H9 (cell line): ENCODE measurements around the gene LPP. TPM values are rescaled to one million over a fixed set of nuclear protein-coding genes. Genes with fewer than 3 reads are reported as not detected.

Experiments
- DNase-seq: peaks from one replicate; pipeline ENCODE4 v3.0.0-alpha.2; 2017
- H2AFZ ChIP-seq: one replicate; pipeline ENCODE4 v1.6.1; 2013; ENCODE audit warnings: mild to moderate bottlenecking, low read length, control low read depth, moderate library complexity
- H2AK5ac ChIP-seq: 2 replicates; pipeline ENCODE4 v1.6.1; 2013; ENCODE audit warnings: low read length, control low read depth, mixed read lengths; ENCODE audit not compliant: insufficient read length
- H2BK120ac ChIP-seq: one replicate; pipeline ENCODE4 v1.6.1; 2013; ENCODE audit warnings: low read depth, mild to moderate bottlenecking, low read length, control low read depth, inconsistent platforms; ENCODE audit not compliant: poor library complexity, severe bottlenecking
- H2BK12ac ChIP-seq: 2 replicates; pipeline ENCODE4 v1.6.1; 2013; ENCODE audit warnings: low read length, control low read depth, mixed read lengths, low read depth; ENCODE audit not compliant: insufficient read length
- H2BK15ac ChIP-seq: 2 replicates; pipeline ENCODE4 v1.6.1; 2013; ENCODE audit warnings: low read depth, low read length, control low read depth
- H2BK20ac ChIP-seq: one replicate; pipeline ENCODE4 v1.6.1; 2013; ENCODE audit warnings: low read depth, mild to moderate bottlenecking, low read length, control low read depth, inconsistent platforms; ENCODE audit not compliant: poor library complexity, severe bottlenecking
- H2BK5ac ChIP-seq: 2 replicates; pipeline ENCODE4 v1.6.1; 2013; ENCODE audit warnings: low read length, control low read depth, mixed read lengths; ENCODE audit not compliant: insufficient read length
- H3K14ac ChIP-seq: 2 replicates; pipeline ENCODE4 v1.6.1; 2013; ENCODE audit warnings: low read length, control low read depth; ENCODE audit not compliant: insufficient read depth
- H3K18ac ChIP-seq: 2 replicates; pipeline ENCODE4 v1.6.1; 2013; ENCODE audit warnings: low read depth, mild to moderate bottlenecking, mixed read lengths, low read length, control low read depth; ENCODE audit not compliant: insufficient read length
- H3K23ac ChIP-seq: 2 replicates; pipeline ENCODE4 v1.6.1; 2013; ENCODE audit warnings: low read length, control low read depth, mixed read lengths, low read depth; ENCODE audit not compliant: insufficient read length
- H3K23me2 ChIP-seq: 2 replicates; pipeline ENCODE4 v1.6.1; 2013; ENCODE audit warnings: low read depth, mild to moderate bottlenecking, mixed read lengths, low read length, control low read depth; ENCODE audit not compliant: insufficient read length, poor library complexity, severe bottlenecking
- H3K27ac ChIP-seq: 2 replicates; pipeline ENCODE4 v1.5.1; 2013; ENCODE audit warnings: low read length, control low read depth, mixed read lengths, low read depth; ENCODE audit not compliant: insufficient read length
- H3K27me3 ChIP-seq: 2 replicates; pipeline ENCODE4 v1.6.1; 2013; ENCODE audit warnings: low read length, control low read depth, inconsistent platforms; ENCODE audit not compliant: insufficient read depth
- H3K4ac ChIP-seq: 2 replicates; pipeline ENCODE4 v1.6.1; 2013; ENCODE audit warnings: low read depth, mild to moderate bottlenecking, control low read depth, inconsistent platforms, low read length, moderate library complexity
- H3K4me1 ChIP-seq: 2 replicates; pipeline ENCODE4 v1.6.1; 2013; ENCODE audit warnings: low read length, control low read depth, inconsistent platforms; ENCODE audit not compliant: insufficient read depth
- H3K4me2 ChIP-seq: 2 replicates; pipeline ENCODE4 v1.6.1; 2013; ENCODE audit warnings: low read length, control low read depth, mixed read lengths; ENCODE audit not compliant: insufficient read length, insufficient read depth
- H3K56ac ChIP-seq: 2 replicates; pipeline ENCODE4 v1.6.1; 2013; ENCODE audit warnings: low read depth, mild to moderate bottlenecking, mixed read lengths, low read length, control low read depth; ENCODE audit not compliant: insufficient read length
- H3K79me1 ChIP-seq: 2 replicates; pipeline ENCODE4 v1.6.1; 2013; ENCODE audit warnings: low read depth, mild to moderate bottlenecking, moderate library complexity, low read length, control low read depth, inconsistent platforms; ENCODE audit not compliant: insufficient read depth, poor library complexity, severe bottlenecking
- H3K79me2 ChIP-seq: 2 replicates; pipeline ENCODE4 v1.6.1; 2013; ENCODE audit warnings: low read length, control low read depth, inconsistent platforms; ENCODE audit not compliant: insufficient read depth
- H3K9ac ChIP-seq: 2 replicates; pipeline ENCODE4 v1.6.1; 2013; ENCODE audit warnings: low read length, control low read depth, mixed read lengths; ENCODE audit not compliant: insufficient read length; ENCODE audit errors: extremely low read depth
- H3K9me3 ChIP-seq: one replicate; pipeline ENCODE4 v1.6.1; 2013; ENCODE audit warnings: low read depth, low read length, inconsistent platforms; ENCODE audit not compliant: control insufficient read depth
- H3T11ph ChIP-seq: one replicate; pipeline ENCODE4 v1.6.1; 2013; ENCODE audit warnings: mild to moderate bottlenecking, low read length, control low read depth, inconsistent platforms
- H4K20me1 ChIP-seq: one replicate; pipeline ENCODE4 v1.6.1; 2013; ENCODE audit not compliant: control insufficient read depth, insufficient read length, insufficient read depth
- H4K5ac ChIP-seq: 2 replicates; pipeline ENCODE4 v1.6.1; 2013; ENCODE audit warnings: low read depth, mild to moderate bottlenecking, mixed read lengths, low read length, control low read depth; ENCODE audit not compliant: insufficient read length
- H4K8ac ChIP-seq: replicated peaks from 2 replicates; pipeline ENCODE4 v1.6.1; 2013; ENCODE audit warnings: low read length, control low read depth, mixed read lengths, low read depth; ENCODE audit not compliant: insufficient read length
- H4K91ac ChIP-seq: 2 replicates; pipeline ENCODE4 v1.6.1; 2013; ENCODE audit warnings: low read depth, mild to moderate bottlenecking, moderate library complexity, mixed read lengths, low read length, control low read depth; ENCODE audit not compliant: insufficient read length
- H3K27ac Mint-ChIP-seq, 3 experiments: 2 replicates in 2 of 3; 3 replicates in 1 of 3; pipeline ENCODE4 v1.8.0; 2020 to 2021; ENCODE audit warnings: mixed read lengths in 3 of 3, mild to moderate bottlenecking in 1 of 3, moderate library complexity in 1 of 3
- H3K27me3 Mint-ChIP-seq: 2 replicates; pipeline ENCODE4 v1.8.0; 2021; ENCODE audit warnings: low read depth, mild to moderate bottlenecking, moderate library complexity, mixed read lengths
- H3K36me3 Mint-ChIP-seq, 3 experiments: 2 replicates in 2 of 3; 3 replicates in 1 of 3; pipeline ENCODE4 v1.8.0; 2020 to 2021; ENCODE audit warnings: low read depth in 3 of 3, mixed read lengths in 3 of 3; ENCODE audit not compliant: insufficient read depth in 1 of 3
- H3K4me1 Mint-ChIP-seq, 2 experiments: 2 replicates each; pipeline ENCODE4 v1.8.0; 2020; ENCODE audit warnings: mixed read lengths in 2 of 2
- H3K4me3 Mint-ChIP-seq, 2 experiments: 2 replicates in 1 of 2; 3 replicates in 1 of 2; pipeline ENCODE4 v1.8.0; 2020 to 2021; ENCODE audit warnings: mild to moderate bottlenecking in 2 of 2, mixed read lengths in 2 of 2, moderate library complexity in 1 of 2
- H3K9me3 Mint-ChIP-seq, 2 experiments: 2 replicates in 1 of 2; 3 replicates in 1 of 2; pipeline ENCODE4 v1.8.0; 2020; ENCODE audit warnings: mild to moderate bottlenecking in 2 of 2, mixed read lengths in 2 of 2, moderate library complexity in 1 of 2
- total RNA-seq: library from RNA; stranded (reverse); gene quantifications from 2 replicates; pipeline ENCODE4 v1.2.1, GENCODE V29; 2021
- TF ChIP-seq, protein P1 (sequence below): fragments of 200-600 bp; sonication (generic); conservative IDR thresholded peaks from 3 replicates; pipeline ENCODE4 v1.8.0; 2021; ENCODE audit warnings: antibody characterized with exemption, mild to moderate bottlenecking

LPP gene
- total RNA-seq, 1 experiment from 2014 or later, result 64.6 TPM

DNA sequence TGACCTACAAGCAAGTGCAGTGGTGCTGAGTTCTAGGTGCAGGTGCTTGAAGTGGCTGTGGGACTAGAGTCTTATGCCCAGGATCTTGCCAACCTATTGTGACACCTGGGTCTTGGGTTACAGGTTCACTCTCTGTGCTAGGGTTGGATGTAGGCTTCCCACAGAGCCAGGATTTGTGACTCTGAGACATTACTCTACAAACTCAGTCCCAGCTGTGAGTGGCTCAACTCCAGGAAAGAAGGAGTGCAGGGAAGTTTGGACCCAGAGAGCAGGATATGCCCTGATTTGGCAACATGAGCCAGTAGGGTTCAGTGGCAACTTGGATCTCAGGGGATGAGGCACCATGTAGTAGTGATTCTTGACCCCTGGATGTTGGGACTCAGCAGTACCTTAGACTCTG is 182.2 kb downstream of the LPP start:
- H3K27me3 Mint-ChIP-seq, result no peaks in the 10 kb centered on the region
- Histone ChIP-seq H2AK5ac (no peak overlapping the region), H4K91ac (no peak overlapping the region)

More for the DNA sequence above, 182.2 kb downstream of the LPP start:
- Histone ChIP-seq H3K9ac (no peak overlapping the region), H3K18ac (no peak overlapping the region), H3K79me2 (peaks cover 2% of the 10 kb centered on the region; the same call in 1 of the 2 replicates), H3T11ph (no peak overlapping the region), H3K27me3 (no peaks in the 10 kb centered on the region), H2BK5ac (no peak overlapping the region), H3K4me2 (no peak overlapping the region), H3K23ac (no peak overlapping the region), H3K79me1 (no peaks in the 10 kb centered on the region), H3K27ac (no peak overlapping the region), H4K8ac (no peak overlapping the region), H2AFZ (no peak overlapping the region), H4K20me1 (no peaks in the 10 kb centered on the region), H3K56ac (no peak overlapping the region), H3K4ac (no peak overlapping the region), H3K23me2 (no peaks in the 10 kb centered on the region), H2BK20ac (no peak overlapping the region), H3K9me3 (no peaks in the 10 kb centered on the region), H3K4me1 (no peaks in the 10 kb centered on the region), H3K14ac (no peak overlapping the region; the same call in 1 of the 2 replicates), H2BK120ac (no peak overlapping the region), H4K5ac (no peak overlapping the region), H2BK15ac (no peak overlapping the region), H2BK12ac (no peak overlapping the region)
- no peak overlapping the region; a peak in 1 of 5 replicates for H3K4me3 Mint-ChIP-seq
- TF ChIP-seq, protein P1, sequence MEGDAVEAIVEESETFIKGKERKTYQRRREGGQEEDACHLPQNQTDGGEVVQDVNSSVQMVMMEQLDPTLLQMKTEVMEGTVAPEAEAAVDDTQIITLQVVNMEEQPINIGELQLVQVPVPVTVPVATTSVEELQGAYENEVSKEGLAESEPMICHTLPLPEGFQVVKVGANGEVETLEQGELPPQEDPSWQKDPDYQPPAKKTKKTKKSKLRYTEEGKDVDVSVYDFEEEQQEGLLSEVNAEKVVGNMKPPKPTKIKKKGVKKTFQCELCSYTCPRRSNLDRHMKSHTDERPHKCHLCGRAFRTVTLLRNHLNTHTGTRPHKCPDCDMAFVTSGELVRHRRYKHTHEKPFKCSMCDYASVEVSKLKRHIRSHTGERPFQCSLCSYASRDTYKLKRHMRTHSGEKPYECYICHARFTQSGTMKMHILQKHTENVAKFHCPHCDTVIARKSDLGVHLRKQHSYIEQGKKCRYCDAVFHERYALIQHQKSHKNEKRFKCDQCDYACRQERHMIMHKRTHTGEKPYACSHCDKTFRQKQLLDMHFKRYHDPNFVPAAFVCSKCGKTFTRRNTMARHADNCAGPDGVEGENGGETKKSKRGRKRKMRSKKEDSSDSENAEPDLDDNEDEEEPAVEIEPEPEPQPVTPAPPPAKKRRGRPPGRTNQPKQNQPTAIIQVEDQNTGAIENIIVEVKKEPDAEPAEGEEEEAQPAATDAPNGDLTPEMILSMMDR, result no peak
- H3K9me3 Mint-ChIP-seq, result no peaks in the 10 kb centered on the region
- H3K4me1 Mint-ChIP-seq, result peaks cover 11 to 13% of the 10 kb centered on the region in 2 experiments
- no peak for DNase-seq
- H3K27ac Mint-ChIP-seq, result peak overlapping the region in 1 of 3 experiments; percentile 58; a peak in 2 of 7 replicates
- H3K36me3 Mint-ChIP-seq, result no peaks in the 10 kb centered on the region
